ENCODE results near the gene ERMN.

ERMN gene

GRCh38 chr2:157321466-157321865, 4.2 kb downstream of the ERMN start:
- no peak for TF ChIP-seq CTCF (IDR thresholded peaks at IDR 0.05; ENCODE audit: control insufficient read depth, insufficient read depth, low read depth, low read length, missing control alignments)
- DNase-seq (ENCODE audit: low read depth): no peak
- no peak overlapping the region for H3K4me3 ChIP-seq (ENCODE audit: control insufficient read depth, low read depth, low read length)

GRCh38 chr2:157320409-157320808, 5.2 kb downstream of the ERMN start:
- TF ChIP-seq CTCF (IDR thresholded peaks at IDR 0.05; ENCODE audit: control insufficient read depth, insufficient read depth, low read depth, low read length, missing control alignments): no peak

DNA sequence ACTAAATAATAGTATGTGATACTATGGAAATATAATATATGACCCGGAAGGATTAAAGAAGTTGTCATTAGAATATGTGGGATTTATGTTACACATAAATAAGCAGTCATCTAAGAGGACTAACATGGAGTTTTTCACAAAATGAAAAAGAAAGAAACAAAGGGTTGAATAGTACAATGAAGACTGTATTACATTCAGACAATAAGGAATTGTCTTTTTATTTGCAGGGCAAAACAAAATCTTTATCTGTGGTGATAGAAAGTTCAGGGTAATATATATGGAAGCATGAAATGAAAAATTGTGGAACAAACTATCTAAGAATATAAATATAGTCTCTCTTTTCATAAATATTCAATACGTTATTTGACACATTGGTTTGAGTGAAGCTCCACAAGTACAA, 5.8 kb downstream of the ERMN start:
- no peak for DNase-seq (ENCODE audit: low read depth)
- H3K4me3 ChIP-seq (ENCODE audit: control insufficient read depth, low read depth, low read length): no peak overlapping the region
- no peak for TF ChIP-seq CTCF (IDR thresholded peaks at IDR 0.05; ENCODE audit: control insufficient read depth, insufficient read depth, low read depth, low read length, missing control alignments)

More at GRCh38 chr2:157320409-157320808, 5.2 kb downstream of the ERMN start:
- no peak overlapping the region for H3K4me3 ChIP-seq (ENCODE audit: control insufficient read depth, low read depth, low read length)
- no peak for DNase-seq (ENCODE audit: low read depth)

DNA sequence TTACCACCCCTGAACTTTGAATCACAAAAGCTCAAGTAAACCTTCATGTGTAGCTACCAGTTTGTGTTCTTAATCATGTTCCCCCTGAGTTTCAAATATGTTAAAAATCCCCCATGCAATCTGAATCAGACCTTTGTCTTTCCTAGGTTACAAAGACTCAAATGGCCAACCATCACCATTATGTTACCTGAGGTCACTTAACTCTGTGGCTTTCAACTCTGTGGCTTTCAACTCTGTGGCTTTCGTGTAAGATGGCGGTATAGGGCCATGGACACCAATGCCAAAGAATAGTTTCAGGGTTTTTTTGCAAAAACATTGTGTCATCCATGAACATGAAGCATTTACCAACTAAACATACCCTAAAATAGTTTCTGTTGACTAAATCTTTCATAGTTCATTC, 6.7 kb downstream of the ERMN start:
- H3K4me3 ChIP-seq (ENCODE audit: control insufficient read depth, low read depth, low read length): no peak overlapping the region
- no peak for DNase-seq (ENCODE audit: low read depth)
- no peak for TF ChIP-seq CTCF (IDR thresholded peaks at IDR 0.05; ENCODE audit: control insufficient read depth, insufficient read depth, low read depth, low read length, missing control alignments)

DNA sequence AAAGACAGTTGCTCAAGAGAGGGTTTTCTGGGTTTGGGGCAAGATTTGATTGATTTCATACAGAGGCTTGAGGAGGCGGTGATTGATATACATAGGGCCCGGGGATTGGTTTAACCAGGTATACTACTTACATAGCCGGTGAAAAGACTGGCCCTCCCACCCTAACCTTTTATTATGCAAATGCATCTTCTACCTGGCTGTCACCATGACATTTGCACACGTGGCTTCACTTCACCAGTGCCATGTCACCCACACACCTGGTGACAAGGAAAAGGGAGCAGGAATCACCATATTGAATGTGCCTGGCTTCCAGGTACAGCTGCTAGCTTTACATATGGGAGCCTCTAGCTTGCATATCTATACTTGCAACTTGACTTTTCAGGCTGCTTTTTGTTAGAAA, 9.7 kb downstream of the ERMN start:
- TF ChIP-seq CTCF (IDR thresholded peaks at IDR 0.05; ENCODE audit: control insufficient read depth, insufficient read depth, low read depth, low read length, missing control alignments): no peak
- no peak for DNase-seq (ENCODE audit: low read depth)
- no peak overlapping the region for H3K4me3 ChIP-seq (ENCODE audit: control insufficient read depth, low read depth, low read length)

DNA sequence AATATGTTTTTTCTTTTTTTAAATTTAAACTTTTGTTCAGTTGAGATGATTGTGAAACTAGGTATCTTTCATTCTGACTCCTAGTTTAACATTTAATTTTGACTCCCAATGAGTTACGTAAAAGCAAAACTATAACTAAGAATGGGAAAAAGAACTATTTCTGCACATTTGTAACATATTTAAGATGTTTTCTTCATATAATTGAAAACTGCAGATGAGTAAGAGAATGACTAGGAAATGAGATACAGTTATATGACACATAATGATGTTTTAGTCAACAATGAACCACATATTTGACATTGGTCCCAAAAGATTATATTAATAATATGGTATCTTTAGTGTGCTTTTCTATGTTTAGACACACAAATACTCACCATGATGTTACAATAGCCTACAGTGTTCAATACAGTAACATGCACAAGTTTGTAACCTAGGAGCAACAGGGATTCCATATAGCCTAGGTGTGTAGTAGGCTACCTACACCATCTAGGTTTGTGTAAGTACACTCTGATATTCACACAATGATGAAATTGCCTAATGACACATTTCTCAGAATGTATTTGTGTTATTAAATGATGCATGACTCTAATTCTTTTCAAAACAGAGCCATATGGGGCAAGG, 12.6 kb downstream of the ERMN start:
- no peak for DNase-seq (ENCODE audit: low read depth)
- no peak for TF ChIP-seq CTCF (IDR thresholded peaks at IDR 0.05; ENCODE audit: control insufficient read depth, insufficient read depth, low read depth, low read length, missing control alignments)
- no peak overlapping the region for H3K4me3 ChIP-seq (ENCODE audit: control insufficient read depth, low read depth, low read length)

GRCh38 chr2:157311706-157312105, 13.9 kb downstream of the ERMN start:
- H3K4me3 ChIP-seq (ENCODE audit: control insufficient read depth, low read depth, low read length): no peak overlapping the region
- TF ChIP-seq CTCF (IDR thresholded peaks at IDR 0.05; ENCODE audit: control insufficient read depth, insufficient read depth, low read depth, low read length, missing control alignments): no peak
- no peak for DNase-seq (ENCODE audit: low read depth)
